Gastroesophageal sphincter (tissue), 2 donors: ENCODE data around the gene UPK1B.
"Not testable (repeated sequence)": the region's sequence is repeated elsewhere in the genome, so short reads cannot be mapped to it uniquely, and the experiment has no call there.

Source experiments
- EP300 ChIP-seq: sonication (generic); formaldehyde crosslinking; IDR thresholded peaks from one replicate; pipeline ENCODE4 v1.6.1; 2017; ENCODE audit warnings: antibody characterized with exemption, mild to moderate bottlenecking
- POLR2A ChIP-seq, 2 donors: fragments of 450-650 bp; IDR thresholded peaks; one replicate each; pipeline ENCODE4 v1.6.1; 2017; ENCODE audit warnings: antibody characterized with exemption in 2 of 2, mild to moderate bottlenecking in 2 of 2, moderate library complexity in 1 of 2
- POLR2AphosphoS5 ChIP-seq: sonication (generic); formaldehyde crosslinking; IDR thresholded peaks from one replicate; pipeline ENCODE4 v1.6.1; 2017; ENCODE audit warnings: antibody characterized with exemption

- not testable (repeated sequence) for TF ChIP-seq POLR2AphosphoS5; POLR2A (IDR thresholded peaks at IDR 0.05); EP300
These were observed 43.1 kb upstream of the UPK1B start for GRCh38 chr3:119130291-119130690.
